Measurements from ENCODE around the gene SMU1.
"Not testable (repeated sequence)": the region's sequence is repeated elsewhere in the genome, so short reads cannot be mapped to it uniquely, and the experiment has no call there.

GRCh38 chr9:33005335-33005734 is 71.1 kb downstream of the SMU1 start:
- TF ChIP-seq, protein P1, sequence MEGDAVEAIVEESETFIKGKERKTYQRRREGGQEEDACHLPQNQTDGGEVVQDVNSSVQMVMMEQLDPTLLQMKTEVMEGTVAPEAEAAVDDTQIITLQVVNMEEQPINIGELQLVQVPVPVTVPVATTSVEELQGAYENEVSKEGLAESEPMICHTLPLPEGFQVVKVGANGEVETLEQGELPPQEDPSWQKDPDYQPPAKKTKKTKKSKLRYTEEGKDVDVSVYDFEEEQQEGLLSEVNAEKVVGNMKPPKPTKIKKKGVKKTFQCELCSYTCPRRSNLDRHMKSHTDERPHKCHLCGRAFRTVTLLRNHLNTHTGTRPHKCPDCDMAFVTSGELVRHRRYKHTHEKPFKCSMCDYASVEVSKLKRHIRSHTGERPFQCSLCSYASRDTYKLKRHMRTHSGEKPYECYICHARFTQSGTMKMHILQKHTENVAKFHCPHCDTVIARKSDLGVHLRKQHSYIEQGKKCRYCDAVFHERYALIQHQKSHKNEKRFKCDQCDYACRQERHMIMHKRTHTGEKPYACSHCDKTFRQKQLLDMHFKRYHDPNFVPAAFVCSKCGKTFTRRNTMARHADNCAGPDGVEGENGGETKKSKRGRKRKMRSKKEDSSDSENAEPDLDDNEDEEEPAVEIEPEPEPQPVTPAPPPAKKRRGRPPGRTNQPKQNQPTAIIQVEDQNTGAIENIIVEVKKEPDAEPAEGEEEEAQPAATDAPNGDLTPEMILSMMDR (IDR thresholded peaks at IDR 0.05), result not testable (repeated sequence)
- TF ChIP-seq POLR2A, POLR2AphosphoS5 (IDR thresholded peaks at IDR 0.05): not testable (repeated sequence)
